ENCODE measurements around the gene HOXA2. TPM values are rescaled to one million over a fixed set of nuclear protein-coding genes. Genes with fewer than 3 reads are reported as not detected.

HOXA2 gene
- total RNA-seq, 1 donor from 2014 or later = 17.9 TPM

GRCh38 chr7:27148756-27149641, 46.5 kb upstream of the HOXA2 start:
- Mint-ChIP-seq H3K4me3 (ENCODE audit: low read depth) (peak overlapping the region; percentile 21), H3K27ac (no peak overlapping the region), H3K9me3 (ENCODE audit: low read depth) (no peaks in the 10 kb centered on the region), H3K4me1 (ENCODE audit: low read depth) (peaks cover 14% of the 10 kb centered on the region), H3K36me3 (ENCODE audit: insufficient read depth) (peaks cover 2% of the 10 kb centered on the region), H3K27me3 (peaks cover 90% of the 10 kb centered on the region)
- TF ChIP-seq CTCF (IDR thresholded peaks at IDR 0.05; ENCODE audit: unreplicated experiment) = no peak
- DNase-seq (ENCODE audit: low spot score, unreplicated experiment) = no peak

GRCh38 chr7:27148031-27148755, 45.7 kb upstream of the HOXA2 start:
- no peak for TF ChIP-seq CTCF (IDR thresholded peaks at IDR 0.05; ENCODE audit: unreplicated experiment)
- DNase-seq (ENCODE audit: low spot score, unreplicated experiment) = peak; percentile 39
- H3K27me3 Mint-ChIP-seq = peaks cover 85% of the 10 kb centered on the region
- peak overlapping the region; percentile 64 for H3K4me3 Mint-ChIP-seq (ENCODE audit: low read depth)
- H3K27ac Mint-ChIP-seq = peak overlapping the region; percentile 71
- no peaks in the 10 kb centered on the region for H3K9me3 Mint-ChIP-seq (ENCODE audit: low read depth)
- H3K4me1 Mint-ChIP-seq (ENCODE audit: low read depth) = peaks cover 16% of the 10 kb centered on the region
- peaks cover 2% of the 10 kb centered on the region for H3K36me3 Mint-ChIP-seq (ENCODE audit: insufficient read depth)

GRCh38 chr7:27147199-27148030, 44.9 kb upstream of the HOXA2 start, which contains the start of gene HOXA6:
Gene HOXA6 (minus strand): TSS chr7:27147774. CDS start chr7:27147749, 25 bp downstream.
- no peak for TF ChIP-seq CTCF (IDR thresholded peaks at IDR 0.05; ENCODE audit: unreplicated experiment)
- peak within 1 kb of the TSS; percentile 71 for H3K27ac Mint-ChIP-seq
- H3K4me3 Mint-ChIP-seq (ENCODE audit: low read depth) = peak within 1 kb of the TSS; percentile 64
- peaks cover 2% of the 10 kb centered on the region for H3K36me3 Mint-ChIP-seq (ENCODE audit: insufficient read depth)
- peaks cover 16% of the 10 kb centered on the region for H3K4me1 Mint-ChIP-seq (ENCODE audit: low read depth)
- DNase-seq (ENCODE audit: low spot score, unreplicated experiment) = no peak
- no peaks in the 10 kb centered on the region for H3K9me3 Mint-ChIP-seq (ENCODE audit: low read depth)
- H3K27me3 Mint-ChIP-seq = peaks cover 79% of the 10 kb centered on the region

GRCh38 chr7:27146491-27147198, 44.2 kb upstream of the HOXA2 start:
- H3K27ac Mint-ChIP-seq = no peak overlapping the region
- H3K4me3 Mint-ChIP-seq (ENCODE audit: low read depth) = no peak overlapping the region
- no peak for DNase-seq (ENCODE audit: low spot score, unreplicated experiment)
- no peak for TF ChIP-seq CTCF (IDR thresholded peaks at IDR 0.05; ENCODE audit: unreplicated experiment)
- H3K9me3 Mint-ChIP-seq (ENCODE audit: low read depth) = no peaks in the 10 kb centered on the region
- H3K36me3 Mint-ChIP-seq (ENCODE audit: insufficient read depth) = peaks cover 2% of the 10 kb centered on the region
- peaks cover 71% of the 10 kb centered on the region for H3K27me3 Mint-ChIP-seq
- H3K4me1 Mint-ChIP-seq (ENCODE audit: low read depth) = peaks cover 20% of the 10 kb centered on the region
